ENCODE data around the gene TMIE.

Gene TMIE, protein sequence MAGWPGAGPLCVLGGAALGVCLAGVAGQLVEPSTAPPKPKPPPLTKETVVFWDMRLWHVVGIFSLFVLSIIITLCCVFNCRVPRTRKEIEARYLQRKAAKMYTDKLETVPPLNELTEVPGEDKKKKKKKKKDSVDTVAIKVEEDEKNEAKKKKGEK

DNA sequence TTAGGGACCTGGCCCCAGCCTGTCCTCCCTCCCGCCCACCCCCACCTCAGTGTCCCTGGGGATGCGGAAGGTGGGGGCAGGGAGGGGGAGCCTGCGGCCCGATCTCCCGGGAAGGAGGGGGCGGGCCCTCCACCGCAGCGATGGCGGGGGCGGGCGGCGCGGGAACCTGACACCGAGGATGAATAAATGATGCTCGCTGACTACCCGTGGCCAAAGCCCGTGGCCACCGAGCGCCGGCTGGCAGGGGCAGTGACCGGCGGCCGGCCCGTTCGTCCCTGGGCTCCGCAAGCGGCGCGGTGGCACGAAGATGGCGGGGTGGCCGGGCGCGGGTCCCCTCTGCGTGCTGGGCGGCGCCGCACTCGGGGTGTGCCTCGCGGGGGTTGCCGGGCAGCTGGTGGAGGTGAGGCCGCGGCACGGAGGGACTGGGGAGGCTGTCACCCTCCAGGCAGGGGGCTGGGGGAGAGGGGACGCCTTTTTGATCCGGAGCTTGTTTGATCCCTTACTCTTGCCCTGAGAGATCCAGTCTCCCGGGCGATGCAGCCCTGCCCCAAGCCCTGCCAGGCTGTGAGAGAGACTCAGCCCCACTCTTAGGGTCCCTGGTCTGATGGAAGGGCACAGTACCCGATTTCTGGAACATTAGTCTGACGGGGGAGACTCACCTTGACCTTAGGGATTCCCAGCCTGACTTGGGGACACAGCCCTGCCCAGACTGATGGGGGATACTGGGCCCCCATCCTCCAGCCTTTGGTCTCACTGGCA lies at the start of gene TMIE:
Gene TMIE (plus strand): TSS at position 212 of the 759 bp plus-strand sequence. CDS start 96 bp downstream, at position 308.
- Histone ChIP-seq H3K27me3 (ENCODE audit: control insufficient read depth, insufficient read depth, low read length) (peaks cover 27% of the 10 kb centered on the region), H3K9ac (ENCODE audit: low read length) (no peak within 1 kb of the TSS)

DNA sequence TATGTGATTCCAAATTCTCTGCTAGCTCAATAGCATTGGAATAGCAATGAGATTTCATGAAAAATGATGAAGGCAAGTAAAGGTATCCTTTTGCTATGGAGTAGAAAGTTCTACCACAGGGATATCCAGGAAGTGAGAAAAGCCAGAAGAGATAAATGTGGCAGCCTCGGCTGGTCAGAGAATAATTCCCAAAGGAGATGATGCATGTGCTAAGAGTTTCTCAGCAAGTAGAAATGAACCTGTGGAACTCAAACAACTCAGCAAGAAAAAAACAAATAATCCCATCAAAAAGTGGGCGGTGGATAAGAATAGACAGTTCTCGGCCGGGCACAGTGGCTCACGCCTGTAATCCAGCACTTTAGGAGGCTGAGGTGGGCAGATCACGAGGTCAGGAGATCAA lies 45.9 kb upstream of the TMIE start:
- Histone ChIP-seq H3K9me3 (ENCODE audit: control insufficient read depth, low read length) (no peaks in the 10 kb centered on the region), H3K4me3 (ENCODE audit: low read length) (no peak overlapping the region), H3K4me1 (ENCODE audit: control insufficient read depth, insufficient read depth, low read length) (no peaks in the 10 kb centered on the region), H3K27me3 (ENCODE audit: control insufficient read depth, insufficient read depth, low read length) (no peaks in the 10 kb centered on the region), H3K36me3 (ENCODE audit: control insufficient read depth, insufficient read depth, low read length) (no peaks in the 10 kb centered on the region), H3K9ac (ENCODE audit: low read length) (no peak overlapping the region)

More for the DNA sequence above, at the start of gene TMIE:
- Histone ChIP-seq H3K36me3 (ENCODE audit: control insufficient read depth, insufficient read depth, low read length) (no peaks in the 10 kb centered on the region), H3K4me1 (ENCODE audit: control insufficient read depth, insufficient read depth, low read length) (peaks cover 6% of the 10 kb centered on the region), H3K9me3 (ENCODE audit: control insufficient read depth, low read length) (no peaks in the 10 kb centered on the region), H3K4me3 (ENCODE audit: low read length) (no peak within 1 kb of the TSS)

DNA sequence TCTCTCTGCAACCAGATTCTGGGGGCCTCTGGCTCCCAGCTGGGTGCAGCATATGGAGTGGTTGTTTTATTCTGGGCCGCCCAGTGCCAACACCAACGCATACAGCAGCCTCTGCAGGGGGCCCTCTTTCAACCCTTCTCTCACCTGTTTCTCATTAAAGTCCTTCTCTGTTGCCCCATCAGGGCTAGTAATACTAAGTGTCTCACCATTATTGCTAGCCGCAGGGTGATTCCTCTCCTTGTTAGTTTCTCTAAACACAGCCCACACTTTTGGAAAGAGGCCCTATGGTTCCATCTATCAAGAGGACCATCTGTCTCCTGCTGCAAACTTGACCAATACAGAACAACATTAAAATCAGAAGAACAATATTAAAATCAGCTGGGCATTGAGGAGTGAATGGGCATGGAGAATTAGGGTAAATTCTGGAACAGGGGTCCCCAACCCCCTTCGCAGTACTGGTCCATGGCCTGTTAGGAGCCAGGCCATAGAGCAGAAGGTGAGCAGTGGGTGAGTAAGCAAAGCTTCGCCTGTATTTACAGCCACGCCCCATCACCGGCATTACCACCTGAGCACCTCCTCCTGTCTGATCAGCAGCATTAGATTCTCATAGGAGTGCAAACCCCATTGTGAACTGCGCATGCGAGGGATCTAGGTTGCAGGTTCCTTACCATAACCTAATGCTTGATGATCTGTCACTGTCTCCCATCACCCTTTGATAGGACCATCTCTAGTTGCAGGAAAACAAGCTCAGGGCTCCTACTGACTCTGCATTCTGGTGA lies 44.2 kb upstream of the TMIE start:
- Histone ChIP-seq H3K4me1 (ENCODE audit: control insufficient read depth, insufficient read depth, low read length) (no peaks in the 10 kb centered on the region), H3K27me3 (ENCODE audit: control insufficient read depth, insufficient read depth, low read length) (no peaks in the 10 kb centered on the region), H3K36me3 (ENCODE audit: control insufficient read depth, insufficient read depth, low read length) (no peaks in the 10 kb centered on the region), H3K9me3 (ENCODE audit: control insufficient read depth, low read length) (no peaks in the 10 kb centered on the region), H3K4me3 (ENCODE audit: low read length) (no peak overlapping the region), H3K9ac (ENCODE audit: low read length) (no peak overlapping the region)

DNA sequence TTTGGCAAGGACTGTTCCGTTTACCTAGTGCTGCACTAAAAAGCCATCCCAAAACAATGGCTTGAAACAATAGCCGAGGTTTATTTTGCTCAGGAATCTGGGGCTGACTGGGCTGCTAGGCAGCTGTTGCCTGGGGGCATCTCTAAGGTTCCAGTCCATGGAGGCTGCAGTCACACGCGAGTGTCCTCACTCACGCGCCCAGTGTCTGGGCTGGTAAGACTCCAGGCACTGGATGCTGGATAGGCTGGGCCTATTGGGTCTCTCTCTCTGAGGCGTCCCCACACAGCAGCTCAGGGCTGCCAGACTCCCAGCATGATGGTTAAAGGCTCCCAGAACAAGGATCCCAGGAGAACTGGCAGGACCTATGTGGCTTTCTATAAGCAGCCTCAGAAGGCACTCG lies 41.9 kb upstream of the TMIE start:
- H3K36me3 ChIP-seq (ENCODE audit: control insufficient read depth, insufficient read depth, low read length) = no peaks in the 10 kb centered on the region
- no peak overlapping the region for H3K4me3 ChIP-seq (ENCODE audit: low read length)
- no peaks in the 10 kb centered on the region for H3K4me1 ChIP-seq (ENCODE audit: control insufficient read depth, insufficient read depth, low read length)
- no peaks in the 10 kb centered on the region for H3K27me3 ChIP-seq (ENCODE audit: control insufficient read depth, insufficient read depth, low read length)
- H3K9me3 ChIP-seq (ENCODE audit: control insufficient read depth, low read length) = no peaks in the 10 kb centered on the region
- no peak overlapping the region for H3K9ac ChIP-seq (ENCODE audit: low read length)

DNA sequence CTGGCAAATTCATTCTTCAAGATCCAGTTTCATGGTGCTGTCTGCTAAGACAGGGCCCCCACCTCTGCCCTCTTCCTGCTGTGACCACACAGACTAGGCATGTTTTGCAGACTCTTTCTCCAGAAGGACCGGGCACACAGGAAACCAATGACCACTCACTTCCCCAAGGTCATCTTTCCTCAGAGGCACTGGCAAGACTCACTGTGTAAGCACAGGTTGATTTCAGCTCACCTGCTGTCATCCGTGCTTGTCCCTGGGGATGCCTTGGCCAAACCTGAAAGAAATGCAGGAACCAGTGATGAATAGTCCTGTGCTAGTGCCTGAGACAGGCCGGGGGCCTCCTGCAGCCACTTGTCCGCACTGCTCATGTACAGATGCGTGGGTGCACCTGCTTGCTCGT lies 41.2 kb upstream of the TMIE start:
- H3K4me1 ChIP-seq (ENCODE audit: control insufficient read depth, insufficient read depth, low read length) = no peaks in the 10 kb centered on the region
- no peak overlapping the region for H3K9ac ChIP-seq (ENCODE audit: low read length)
- H3K9me3 ChIP-seq (ENCODE audit: control insufficient read depth, low read length) = no peaks in the 10 kb centered on the region
- H3K27me3 ChIP-seq (ENCODE audit: control insufficient read depth, insufficient read depth, low read length) = no peaks in the 10 kb centered on the region
- H3K36me3 ChIP-seq (ENCODE audit: control insufficient read depth, insufficient read depth, low read length) = no peaks in the 10 kb centered on the region
- H3K4me3 ChIP-seq (ENCODE audit: low read length) = no peak overlapping the region

DNA sequence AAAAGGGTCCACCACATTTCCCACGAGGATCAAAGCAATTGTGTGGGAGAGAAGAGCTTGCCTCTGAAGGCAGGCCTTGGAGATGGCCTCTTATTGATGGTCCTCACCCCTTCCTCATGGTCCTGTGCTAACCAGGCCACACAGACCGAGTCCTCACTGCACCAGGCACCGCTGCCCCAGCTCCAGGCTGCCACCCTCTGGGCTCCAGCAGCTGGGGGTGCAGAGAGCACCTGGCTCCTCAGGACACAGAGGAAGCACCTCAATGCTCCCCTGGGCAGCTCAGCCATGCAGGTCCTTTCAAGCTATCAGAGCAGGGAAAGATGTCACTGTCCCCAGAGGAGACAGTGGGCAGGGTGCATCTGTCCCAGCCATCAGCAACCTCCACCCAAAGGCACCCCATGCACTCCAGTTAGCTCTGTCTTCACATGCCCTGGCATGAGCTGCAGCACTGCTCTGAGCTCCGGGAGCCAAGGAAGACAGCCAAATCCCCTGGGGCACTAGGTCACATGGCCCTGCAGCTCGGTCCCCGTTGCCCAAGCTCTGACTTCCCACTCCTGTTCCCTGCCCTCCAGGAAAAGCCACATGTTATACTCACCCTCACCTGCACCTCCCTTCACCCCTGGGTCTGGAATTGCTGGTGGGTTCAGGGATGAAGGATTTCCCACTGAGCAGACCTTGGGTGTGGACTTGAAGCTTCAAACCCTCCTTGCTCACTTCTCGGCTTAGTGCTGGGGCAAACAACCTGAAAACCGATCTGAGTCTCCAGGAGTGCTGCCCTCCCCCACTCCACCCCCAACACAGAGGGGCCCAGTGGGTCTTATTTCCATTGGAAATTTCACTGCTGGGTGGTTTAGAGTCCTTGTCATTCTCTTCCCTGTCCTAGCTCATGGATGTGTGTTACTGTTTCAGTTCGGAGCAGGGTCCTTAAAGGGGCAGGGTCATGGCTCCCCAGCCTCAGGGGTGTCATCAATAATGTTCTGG lies 40.4 kb upstream of the TMIE start:
- no peak overlapping the region for H3K9ac ChIP-seq (ENCODE audit: low read length)
- H3K27me3 ChIP-seq (ENCODE audit: control insufficient read depth, insufficient read depth, low read length) = no peaks in the 10 kb centered on the region
- no peaks in the 10 kb centered on the region for H3K9me3 ChIP-seq (ENCODE audit: control insufficient read depth, low read length)
- no peaks in the 10 kb centered on the region for H3K36me3 ChIP-seq (ENCODE audit: control insufficient read depth, insufficient read depth, low read length)
- H3K4me1 ChIP-seq (ENCODE audit: control insufficient read depth, insufficient read depth, low read length) = no peaks in the 10 kb centered on the region
- H3K4me3 ChIP-seq (ENCODE audit: low read length) = no peak overlapping the region

DNA sequence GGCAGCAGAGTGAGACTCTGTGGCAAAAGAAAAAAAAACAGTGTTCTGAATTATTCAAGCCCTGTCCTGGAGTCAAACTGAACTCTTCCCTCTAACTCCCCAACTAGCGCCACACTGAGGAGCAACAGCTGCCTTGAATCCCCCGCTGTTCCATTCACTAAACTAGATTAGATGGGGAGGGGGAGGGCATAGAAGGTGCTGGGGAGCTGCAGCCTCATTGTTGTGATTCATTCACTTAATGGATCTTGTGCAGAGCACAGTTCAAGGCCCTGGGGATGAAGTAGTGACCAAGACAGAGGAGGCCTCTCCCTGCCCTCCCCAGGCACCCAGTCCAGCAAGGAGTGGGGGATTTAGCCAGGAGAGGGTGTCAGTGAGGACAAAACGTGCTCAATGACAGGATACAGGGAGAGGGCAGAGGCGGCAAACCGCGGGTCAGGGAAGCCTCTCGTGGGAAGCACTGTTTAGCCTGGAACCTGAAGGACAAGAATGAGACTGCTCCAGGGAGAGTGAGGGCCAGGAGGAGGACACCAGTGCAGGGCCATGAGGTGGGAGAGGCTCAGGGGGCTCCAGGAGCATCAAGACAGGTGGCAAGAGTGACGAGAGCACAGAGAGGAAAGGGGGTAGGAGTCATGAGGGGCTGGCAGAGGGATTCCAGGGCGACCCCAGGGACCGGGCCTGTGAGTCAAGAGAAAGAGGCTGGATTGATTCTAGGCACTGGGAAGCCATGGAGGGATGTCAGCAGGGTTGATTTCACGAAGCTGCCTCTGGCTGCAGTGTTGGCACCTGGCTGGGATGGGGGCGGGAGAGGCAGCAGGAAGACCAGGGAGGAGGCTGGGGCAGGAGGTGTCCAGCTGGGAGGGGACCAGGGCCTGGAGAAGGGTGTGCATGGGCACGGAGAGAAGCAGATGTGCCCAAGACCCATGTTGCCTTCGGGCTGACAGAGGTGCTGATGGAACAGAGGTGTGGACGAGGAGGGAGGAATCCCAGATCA lies 39.1 kb upstream of the TMIE start:
- no peaks in the 10 kb centered on the region for H3K4me1 ChIP-seq (ENCODE audit: control insufficient read depth, insufficient read depth, low read length)
- H3K9me3 ChIP-seq (ENCODE audit: control insufficient read depth, low read length) = no peaks in the 10 kb centered on the region
- H3K4me3 ChIP-seq (ENCODE audit: low read length) = no peak overlapping the region
- peaks cover 2% of the 10 kb centered on the region for H3K27me3 ChIP-seq (ENCODE audit: control insufficient read depth, insufficient read depth, low read length)
- H3K9ac ChIP-seq (ENCODE audit: low read length) = no peak overlapping the region
- H3K36me3 ChIP-seq (ENCODE audit: control insufficient read depth, insufficient read depth, low read length) = no peaks in the 10 kb centered on the region

DNA sequence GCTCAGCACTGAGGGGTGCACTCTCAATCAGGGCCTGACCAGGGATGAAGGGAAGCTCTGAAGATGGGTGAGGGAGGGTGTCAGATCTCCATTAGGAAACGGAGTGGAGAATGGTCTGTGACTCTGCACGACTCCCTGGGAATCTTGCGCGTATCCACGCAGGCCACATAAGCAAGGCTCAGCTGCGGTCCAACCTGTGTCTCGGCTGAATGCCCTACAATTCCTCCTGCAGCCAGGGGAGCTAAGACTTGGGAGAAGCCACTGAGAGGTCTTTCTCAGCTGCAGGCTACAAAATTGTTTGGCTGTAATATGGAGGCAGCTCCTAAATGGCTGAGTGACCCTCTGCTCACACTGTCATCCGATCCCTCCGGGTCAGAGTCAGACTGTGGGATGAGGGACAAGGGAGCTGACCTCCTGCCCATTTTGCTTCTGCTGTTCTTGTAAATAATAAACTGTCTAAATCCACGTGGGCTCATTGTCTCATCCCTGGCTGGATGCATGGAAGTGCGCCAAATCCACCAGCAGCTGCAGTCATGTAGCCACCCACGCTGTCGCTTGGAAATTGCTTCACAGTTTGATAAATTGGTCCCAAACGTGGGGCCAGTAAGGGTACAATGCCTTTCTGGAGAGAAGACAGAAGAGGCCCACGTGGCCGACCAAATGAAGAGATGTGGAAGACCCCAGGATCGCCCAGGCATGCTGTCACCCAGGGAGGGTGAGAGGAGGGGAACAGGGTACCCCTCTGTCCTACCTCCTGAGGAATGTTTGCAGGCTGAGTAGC lies 38.2 kb upstream of the TMIE start:
- H3K9ac ChIP-seq (ENCODE audit: low read length) = no peak overlapping the region
- peaks cover 9% of the 10 kb centered on the region for H3K27me3 ChIP-seq (ENCODE audit: control insufficient read depth, insufficient read depth, low read length)
- H3K4me1 ChIP-seq (ENCODE audit: control insufficient read depth, insufficient read depth, low read length) = no peaks in the 10 kb centered on the region
- H3K36me3 ChIP-seq (ENCODE audit: control insufficient read depth, insufficient read depth, low read length) = no peaks in the 10 kb centered on the region
- no peak overlapping the region for H3K4me3 ChIP-seq (ENCODE audit: low read length)
- H3K9me3 ChIP-seq (ENCODE audit: control insufficient read depth, low read length) = no peaks in the 10 kb centered on the region

DNA sequence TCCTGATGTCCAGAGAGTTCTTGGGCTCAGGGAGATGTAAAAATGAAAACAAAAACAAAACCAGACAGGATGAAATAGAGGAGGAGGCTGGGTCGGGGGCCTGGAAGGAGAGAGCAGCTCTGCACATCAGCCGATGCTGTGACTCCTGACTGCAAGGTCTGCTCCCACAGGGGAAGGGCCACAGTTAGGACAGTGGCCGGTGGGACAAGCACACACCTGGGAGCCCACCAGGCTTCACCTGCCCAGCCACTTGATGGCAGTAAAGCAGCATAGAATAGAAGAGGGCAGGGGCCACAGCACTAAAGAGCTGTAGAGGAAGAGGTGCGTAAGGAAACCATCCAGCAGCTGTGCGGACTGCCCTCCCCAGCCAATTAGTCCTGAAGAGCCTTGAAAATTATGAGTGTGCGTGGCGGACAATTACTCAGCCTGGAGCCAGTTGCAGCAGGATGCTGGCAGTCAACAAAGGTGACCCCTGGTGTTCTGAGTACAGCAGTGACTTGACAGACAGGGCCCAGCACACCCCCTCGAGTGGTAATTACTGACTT lies 37.5 kb upstream of the TMIE start:
- H3K27me3 ChIP-seq (ENCODE audit: control insufficient read depth, insufficient read depth, low read length) = peaks cover 9% of the 10 kb centered on the region
- no peak overlapping the region for H3K4me3 ChIP-seq (ENCODE audit: low read length)
- no peaks in the 10 kb centered on the region for H3K4me1 ChIP-seq (ENCODE audit: control insufficient read depth, insufficient read depth, low read length)
- no peaks in the 10 kb centered on the region for H3K9me3 ChIP-seq (ENCODE audit: control insufficient read depth, low read length)
- H3K9ac ChIP-seq (ENCODE audit: low read length) = no peak overlapping the region
- H3K36me3 ChIP-seq (ENCODE audit: control insufficient read depth, insufficient read depth, low read length) = no peaks in the 10 kb centered on the region
